ENCODE data around the gene GRIK2.
"Not testable (repeated sequence)": the region's sequence is repeated elsewhere in the genome, so short reads cannot be mapped to it uniquely, and the experiment has no call there.

Gene GRIK2

GRCh38 chr6:101626269-101626668, 232.8 kb downstream of the GRIK2 start:
- no peak for DNase-seq (ENCODE audit: low read depth in 3 of 3)

DNA sequence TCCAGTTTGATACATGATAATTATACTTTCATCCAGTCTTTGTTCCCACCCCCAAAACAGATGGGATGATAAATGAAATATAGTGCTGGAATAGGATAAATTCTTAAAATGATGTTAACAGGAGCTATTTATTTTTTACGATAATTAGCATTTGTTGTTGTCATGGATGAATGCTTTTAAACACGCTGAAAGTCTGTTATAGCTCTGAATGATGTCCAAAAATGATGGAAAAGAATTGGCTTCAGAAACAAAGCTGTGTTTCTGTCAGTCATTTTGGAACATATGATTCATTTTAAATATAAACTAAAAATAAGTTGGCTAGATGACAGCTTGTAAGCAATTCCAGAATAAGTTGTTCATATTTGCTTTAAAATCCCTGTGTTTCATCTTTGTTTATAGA, 237.4 kb downstream of the GRIK2 start:
- no peak for DNase-seq (ENCODE audit: low read depth in 3 of 3)

- DNase-seq (ENCODE audit: low read depth in 3 of 3) = no peak
These were observed 239.6 kb downstream of the GRIK2 start for GRCh38 chr6:101633081-101633480.

- DNase-seq (ENCODE audit: low read depth in 3 of 3) = not testable (repeated sequence)
These were observed 245.4 kb downstream of the GRIK2 start for GRCh38 chr6:101638865-101639264.

- no peak for DNase-seq (ENCODE audit: low read depth in 3 of 3)
These were observed 246.6 kb downstream of the GRIK2 start for GRCh38 chr6:101640131-101640530.

- no peak for DNase-seq (ENCODE audit: low read depth in 3 of 3)
These were observed 252.3 kb downstream of the GRIK2 start for GRCh38 chr6:101645770-101646169.

DNA sequence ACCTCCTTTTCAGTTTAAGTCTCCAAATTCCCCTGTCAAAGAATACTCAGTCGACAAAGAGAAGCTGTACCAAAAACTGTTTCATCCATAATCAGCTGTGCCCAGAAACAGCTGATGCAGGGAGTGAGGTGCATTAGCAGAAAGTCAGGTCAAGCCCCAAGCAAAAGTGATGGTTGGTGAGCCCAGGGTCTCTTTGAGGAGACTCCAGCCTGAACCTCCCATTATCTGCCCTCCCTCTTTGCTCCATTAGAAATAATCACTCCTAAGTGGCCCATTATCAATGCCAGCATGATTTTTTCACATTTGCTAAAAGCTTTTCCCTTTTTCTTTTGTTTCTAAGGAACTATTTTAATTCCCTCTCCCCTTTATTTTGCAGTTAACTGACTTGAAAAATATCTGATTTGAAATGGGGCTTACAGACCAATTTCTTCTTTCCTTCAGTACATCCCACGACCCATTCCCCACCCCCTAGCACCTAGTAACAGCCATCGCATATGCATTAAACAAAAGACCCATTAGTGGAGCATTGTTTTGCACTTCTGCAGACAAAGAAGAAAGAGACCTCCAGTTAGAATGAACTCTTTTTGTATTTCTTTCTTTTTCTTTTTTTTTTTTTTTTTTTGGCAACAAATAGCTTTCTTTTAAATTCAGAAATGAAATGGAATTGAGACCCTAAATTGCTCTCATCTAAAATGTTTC, 257.0 kb downstream of the GRIK2 start:
- DNase-seq (ENCODE audit: low read depth in 3 of 3) = no peak

DNA sequence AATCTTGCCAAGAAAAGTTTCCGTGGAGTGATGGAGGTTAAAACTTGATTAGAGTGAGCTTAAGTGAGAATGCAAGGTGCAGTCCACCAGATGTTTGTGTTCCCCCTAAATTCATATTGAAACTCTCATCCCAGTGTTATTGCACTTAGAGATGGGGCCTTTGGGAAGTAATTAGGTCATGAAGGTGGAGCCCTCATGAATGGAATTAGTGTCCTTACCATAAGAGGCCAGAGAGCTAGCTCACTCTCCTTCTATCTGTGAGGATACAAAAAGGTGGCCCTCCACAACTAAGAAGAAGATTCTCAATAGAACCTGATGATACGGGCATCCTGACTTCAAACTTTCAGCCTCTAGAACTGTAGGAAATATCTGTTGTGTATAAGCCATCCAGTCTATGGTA, 258.6 kb downstream of the GRIK2 start:
- DNase-seq (ENCODE audit: low read depth in 3 of 3) = no peak

- DNase-seq (ENCODE audit: low read depth in 3 of 3) = no peak
These were observed 261.6 kb downstream of the GRIK2 start for GRCh38 chr6:101655109-101655508.

- no peak for DNase-seq (ENCODE audit: low read depth in 3 of 3)
These were observed 268.8 kb downstream of the GRIK2 start for GRCh38 chr6:101662111-101662897.

- DNase-seq (ENCODE audit: low read depth in 3 of 3) = no peak
These were observed 269.6 kb downstream of the GRIK2 start for GRCh38 chr6:101663100-101663499.

GRCh38 chr6:101666256-101666655, 272.7 kb downstream of the GRIK2 start:
- no peak for DNase-seq (ENCODE audit: low read depth in 3 of 3)

- no peak for DNase-seq (ENCODE audit: low read depth in 3 of 3)
These were observed 275.1 kb downstream of the GRIK2 start for GRCh38 chr6:101668496-101669030.

DNA sequence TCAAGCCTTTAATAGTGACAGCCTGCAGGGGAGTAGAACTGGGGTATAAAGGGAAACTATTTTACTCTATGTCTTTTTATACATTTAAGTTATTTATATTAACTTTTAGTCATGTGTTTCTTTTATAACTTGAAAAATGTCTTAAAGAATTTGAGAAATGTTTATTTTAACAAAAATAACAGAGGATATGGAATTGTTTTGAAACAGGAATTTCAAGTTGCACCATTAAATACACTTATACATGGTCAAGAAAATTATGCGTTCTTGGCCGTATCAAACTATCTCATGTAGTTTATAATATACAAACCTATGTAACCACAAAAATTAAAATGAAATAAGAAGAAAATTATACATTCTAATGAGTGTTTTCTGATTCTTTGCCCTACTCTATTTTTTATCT, 282.7 kb downstream of the GRIK2 start:
- DNase-seq (ENCODE audit: low read depth in 3 of 3) = no peak

DNA sequence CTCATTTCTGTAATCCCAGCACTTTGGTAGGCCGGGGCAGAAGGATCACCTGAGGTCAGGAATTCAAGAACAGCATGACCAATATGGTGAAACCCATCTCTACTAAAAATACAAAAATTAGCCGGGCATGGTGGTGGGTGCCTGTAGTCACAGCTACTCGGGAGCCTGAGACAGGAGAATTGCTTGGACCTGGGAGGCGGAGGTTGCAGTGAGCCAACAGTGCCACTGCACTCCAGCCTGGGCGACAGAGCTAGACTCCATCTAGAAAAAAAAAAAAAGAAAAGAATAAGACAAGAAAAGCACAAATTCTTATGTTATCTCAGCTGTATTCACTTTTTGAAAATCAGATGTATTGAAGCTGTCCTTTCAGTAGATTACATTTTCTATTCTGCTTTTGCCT, 289.4 kb downstream of the GRIK2 start:
- DNase-seq (ENCODE audit: low read depth in 3 of 3) = no peak

- no peak for DNase-seq (ENCODE audit: low read depth in 3 of 3)
These were observed 290.4 kb downstream of the GRIK2 start for GRCh38 chr6:101683884-101684283.

- DNase-seq (ENCODE audit: low read depth in 3 of 3) = no peak
These were observed 293.1 kb downstream of the GRIK2 start for GRCh38 chr6:101686653-101687052.

DNA sequence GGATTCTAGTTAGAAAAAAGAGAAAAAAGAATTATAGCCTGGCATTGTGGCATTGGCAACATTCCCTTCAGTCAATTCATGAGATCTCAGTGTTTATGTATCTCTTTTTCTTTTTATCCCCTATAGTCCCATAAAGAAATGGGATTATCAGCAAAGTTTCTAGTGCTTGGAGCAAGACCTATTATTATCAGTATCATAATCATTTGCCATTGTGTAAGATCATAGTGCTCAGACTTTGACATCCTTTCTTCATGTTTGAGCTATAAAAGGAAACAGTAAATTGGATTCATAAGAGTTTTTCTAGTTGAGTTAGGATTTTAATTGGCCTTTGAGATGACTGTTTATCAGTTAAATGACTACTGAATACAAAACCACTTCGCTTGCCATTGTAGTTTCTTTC, 295.6 kb downstream of the GRIK2 start:
- DNase-seq (ENCODE audit: low read depth in 3 of 3) = no peak

DNA sequence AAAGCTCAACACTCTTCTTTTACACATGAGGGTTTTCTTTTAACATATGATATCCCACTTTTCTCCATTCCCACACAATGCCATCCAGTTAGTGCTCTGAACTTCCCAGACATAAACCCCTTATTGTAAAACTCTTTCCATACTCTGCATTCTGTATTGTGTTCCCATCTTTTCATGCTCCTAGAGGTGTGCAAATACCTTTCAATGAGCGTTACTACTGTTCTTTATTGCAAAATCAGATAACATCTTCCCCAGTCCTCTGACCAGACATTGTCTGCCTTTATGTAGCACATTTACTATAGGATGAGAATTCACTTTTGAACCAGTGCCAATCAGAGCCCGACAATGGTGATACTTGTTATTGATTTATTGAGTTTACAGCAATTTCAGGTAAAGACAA, 296.2 kb downstream of the GRIK2 start:
- DNase-seq (ENCODE audit: low read depth in 3 of 3) = no peak

DNA sequence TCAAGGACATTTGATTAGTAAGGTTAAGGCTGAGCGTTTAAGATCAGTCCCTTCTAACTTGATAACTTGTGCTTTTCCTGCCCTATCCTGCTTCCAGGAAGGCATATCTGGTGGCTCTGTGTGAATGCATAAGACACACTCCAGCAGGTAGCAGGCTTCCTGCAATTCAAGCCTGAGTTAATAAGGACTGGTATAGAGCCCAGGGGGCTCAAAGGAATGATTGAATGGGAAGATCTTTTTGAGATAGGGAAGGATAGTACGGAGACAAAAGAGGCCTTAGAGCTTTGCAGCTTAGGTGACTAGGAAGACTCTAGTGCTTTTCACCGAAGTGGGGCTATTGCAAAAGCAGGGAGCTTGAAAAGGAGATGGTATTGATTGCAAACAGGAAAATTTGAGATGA, 307.1 kb downstream of the GRIK2 start:
- no peak for DNase-seq (ENCODE audit: low read depth in 3 of 3)

- DNase-seq (ENCODE audit: low read depth in 3 of 3) = no peak
These were observed 309.8 kb downstream of the GRIK2 start for GRCh38 chr6:101703311-101703710.

DNA sequence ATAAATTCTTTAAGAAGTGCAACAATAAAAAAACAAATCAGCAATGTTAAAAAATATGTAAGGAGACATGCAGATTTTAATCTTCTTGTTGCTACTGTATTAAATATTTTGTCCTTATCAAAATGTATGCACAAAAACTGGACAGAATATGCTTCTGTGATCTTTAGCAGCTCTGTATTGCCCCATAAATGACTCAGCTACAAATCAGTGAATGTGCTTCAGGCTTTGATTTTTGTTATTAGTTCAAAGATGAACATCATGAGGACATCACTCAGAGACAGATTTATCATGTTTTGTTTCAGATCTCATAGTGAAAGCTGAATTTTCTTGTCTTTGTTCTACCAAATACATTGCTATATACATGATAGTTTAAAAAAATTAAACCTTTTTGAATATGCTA, 312.4 kb downstream of the GRIK2 start:
- DNase-seq (ENCODE audit: low read depth in 3 of 3) = no peak

- DNase-seq (ENCODE audit: low read depth in 3 of 3) = no peak
These were observed 313.1 kb downstream of the GRIK2 start for GRCh38 chr6:101706576-101706975.
